GM12878 (cell line): ENCODE results near the gene RORB. TPM values are rescaled to one million over a fixed set of nuclear protein-coding genes. Genes with fewer than 3 reads are reported as not detected.

Experiments used
- ATAC-seq: fragments of 200-7000 bp; cut with Tn5 transposase; 3 replicates; pipeline ENCODE4 v1.9.1; 2020; ENCODE audit warnings: mild to moderate bottlenecking, moderate library complexity
- BruUV-seq: library from RNA; stranded (reverse); fragments of 400-500 nt; replicated peaks from 2 replicates; lab custom pipeline; 2021; lab: Mats Ljungman, UMichigan
- CTCF ChIA-PET: fragments of 300-600 bp; sonication (Branson Sonifier 250); formaldehyde crosslinking; extraction: SDS; loops from one replicate; lab custom pipeline; 2021; ENCODE audit warnings: inconsistent platforms; lab: Yijun Ruan, JAX
- POLR2A ChIA-PET: fragments of 350-600 bp; formaldehyde crosslinking; extraction: SDS; loops from one replicate; lab custom pipeline; 2021; ENCODE audit warnings: inconsistent platforms; lab: Charles Lee
- RAD21 ChIA-PET: fragments of 300-600 bp; sonication (Branson Sonifier 250); formaldehyde crosslinking; loops from one replicate; lab custom pipeline; 2023; ENCODE audit warnings: antibody characterized with exemption; ENCODE audit not compliant: unreplicated experiment; lab: Charles Lee
- SMC1A ChIA-PET: fragments of 300-600 bp; sonication (Branson Sonifier 250); formaldehyde crosslinking; loops from one replicate; lab custom pipeline; 2023; ENCODE audit not compliant: unreplicated experiment, uncharacterized antibody; lab: Charles Lee
- DNase-seq: peaks from one replicate; pipeline ENCODE4 v3.0.0-alpha.2; 2011; ENCODE audit warnings: low read depth, low spot score
- FAIRE-seq: peaks from 3 replicates; lab custom pipeline; 2011; peaks lifted over from hg19 to GRCh38; lab: Jason Lieb, UNC
- H2AFZ ChIP-seq: 2 replicates; pipeline ENCODE4 v1.6.0; 2011; ENCODE audit warnings: low read depth, low read length, control low read depth; ENCODE audit not compliant: control insufficient read depth
- H3K27ac ChIP-seq: 2 replicates; pipeline ENCODE4 v1.5.1; 2011; ENCODE audit warnings: control low read depth; ENCODE audit not compliant: control insufficient read depth, insufficient read depth
- H3K27me3 ChIP-seq, 2 experiments: replicated peaks in 1 of 2; 2 replicates each; pipeline versions ENCODE4 v1.6.0 to v1.6.1; 2011; ENCODE audit warnings: low read length in 1 of 2; ENCODE audit not compliant: control insufficient read depth in 2 of 2, insufficient read depth in 2 of 2
- H3K36me3 ChIP-seq, 2 experiments: 2 replicates each; pipeline ENCODE4 v1.5.1; 2011; ENCODE audit warnings: low read length in 1 of 2; ENCODE audit not compliant: control insufficient read depth in 2 of 2, insufficient read depth in 2 of 2
- H3K4me1 ChIP-seq: 2 replicates; pipeline ENCODE4 v1.6.1; 2011; ENCODE audit warnings: mild to moderate bottlenecking, low read length, moderate library complexity, mixed read lengths; ENCODE audit not compliant: control insufficient read depth, insufficient read depth
- H3K4me2 ChIP-seq: 2 replicates; pipeline ENCODE4 v1.6.0; 2011; ENCODE audit warnings: control low read depth; ENCODE audit not compliant: control insufficient read depth, insufficient read depth
- H3K4me3 ChIP-seq: fragments of 200-600 bp; sonication (generic); 2 replicates; pipeline ENCODE4 v1.5.1; 2016
- H3K79me2 ChIP-seq: 2 replicates; pipeline ENCODE4 v1.6.0; 2011; ENCODE audit warnings: low read length; ENCODE audit not compliant: control insufficient read depth, insufficient read depth
- H3K9ac ChIP-seq: 2 replicates; pipeline ENCODE4 v1.8.0; 2011; ENCODE audit warnings: low read length, control low read depth, mixed read lengths; ENCODE audit not compliant: control insufficient read depth, insufficient read depth
- H3K9me3 ChIP-seq: replicated peaks from 3 replicates; pipeline ENCODE4 v1.5.1; 2011; ENCODE audit warnings: mild to moderate bottlenecking, low read length; ENCODE audit not compliant: control insufficient read depth, insufficient read depth
- H4K20me1 ChIP-seq: 2 replicates; pipeline ENCODE4 v1.6.0; 2011; ENCODE audit not compliant: control insufficient read depth, insufficient read depth
- CEBPB ChIP-seq, 2 experiments: fragments of 150-350 bp in 1 of 2; IDR thresholded peaks; 2 replicates each; pipeline ENCODE4 v1.6.1; 2012 to 2014; ENCODE audit warnings: low read depth in 2 of 2, low read length in 2 of 2, borderline replicate concordance in 1 of 2, inconsistent platforms in 1 of 2
- E4F1 ChIP-seq: fragments of 450-650 bp; IDR thresholded peaks from 2 replicates; pipeline ENCODE4 v1.6.1; 2018; ENCODE audit warnings: borderline replicate concordance, mild to moderate bottlenecking; ENCODE audit not compliant: partially characterized antibody
- EZH2 ChIP-seq: IDR thresholded peaks from 2 replicates; pipeline ENCODE4 v1.6.1; 2012; ENCODE audit warnings: low read depth, mild to moderate bottlenecking, control low read depth, inconsistent platforms, low read length, borderline replicate concordance; ENCODE audit not compliant: control insufficient read depth
- FOXM1 ChIP-seq: IDR thresholded peaks from 2 replicates; pipeline ENCODE4 v1.6.1; 2012; ENCODE audit warnings: low read depth, mild to moderate bottlenecking, inconsistent platforms, low read length, moderate library complexity
- GABPA ChIP-seq: IDR thresholded peaks from 2 replicates; pipeline ENCODE4 v1.6.1; 2014; ENCODE audit warnings: antibody characterized with exemption, low read depth, mild to moderate bottlenecking, inconsistent platforms
- MTA2 ChIP-seq: fragments of 450-650 bp; IDR thresholded peaks from 2 replicates; pipeline ENCODE4 v1.6.1; 2016; ENCODE audit warnings: low read depth, mild to moderate bottlenecking, moderate library complexity
- NFIC ChIP-seq: IDR thresholded peaks from 2 replicates; pipeline ENCODE4 v1.6.1; 2012; ENCODE audit warnings: low read depth, mild to moderate bottlenecking, inconsistent platforms, low read length, moderate library complexity
- PML ChIP-seq: IDR thresholded peaks from 2 replicates; pipeline ENCODE4 v1.6.1; 2012; ENCODE audit warnings: low read length, inconsistent platforms
- POLR2A ChIP-seq: IDR thresholded peaks from 2 replicates; pipeline ENCODE4 v1.6.1; 2011; ENCODE audit warnings: low read depth, mild to moderate bottlenecking, low read length
- POLR2AphosphoS2 ChIP-seq: IDR thresholded peaks from 2 replicates; pipeline ENCODE4 v1.6.1; 2011; ENCODE audit warnings: low read depth, mild to moderate bottlenecking, low read length, improper control_type of control experiment, moderate library complexity
- RAD21 ChIP-seq: IDR thresholded peaks from 2 replicates; pipeline ENCODE4 v1.6.1; 2011; ENCODE audit warnings: mild to moderate bottlenecking, low read depth, low read length, moderate library complexity; ENCODE audit not compliant: insufficient read depth
- RB1 ChIP-seq: fragments of 450-650 bp; formaldehyde crosslinking; IDR thresholded peaks from 2 replicates; pipeline ENCODE4 v1.6.1; 2017; ENCODE audit warnings: mild to moderate bottlenecking, borderline replicate concordance
- SREBF2 ChIP-seq: IDR thresholded peaks from 2 replicates; pipeline ENCODE4 v1.6.1; 2012; ENCODE audit warnings: mild to moderate bottlenecking, low read length
- WGBS: methylation state at CpG from one replicate; pipeline ENCODE4 v1.1.6; 2016; ENCODE audit warnings: low lambda C conversion rate; ENCODE audit not compliant: insufficient replicate concordance, insufficient coverage; ENCODE audit errors: missing lambda C conversion rate; 5-methylcytosine and 5-hydroxymethylcytosine counted together
- in situ Hi-C: fragments of 300-500 bp; cut with MboI; formaldehyde crosslinking; loops from 9 replicates; pipeline ENCODE4 v1.14.3; 2018; ENCODE audit warnings: mixed read lengths
- intact Hi-C: fragments of 100-400 bp; cut with micrococcal nuclease; formaldehyde crosslinking; loops from one replicate; pipeline ENCODE4 v1.14.2; 2022; ENCODE audit not compliant: unreplicated experiment
- polyA plus RNA-seq, 11 experiments: library from polyadenylated mRNA; depleted of rRNA in 4 of 11; unstranded in 6 of 11; stranded (reverse) in 5 of 11; fragments of >200 nt; fragmentation: Nextera tagmentation in 4 of 11; fragmentation: Illumina TruSeq in 1 of 11; extraction: Ambion mirVana in 4 of 11; extraction: Trizol in 1 of 11; gene quantifications; 1 replicate in 1 of 11; 2 replicates in 10 of 11; pipeline versions ENCODE4 v1.2.1 to v1.2.3, GENCODE V29; 2011 to 2016; ENCODE audit warnings: inconsistent platforms in 2 of 11, missing spikeins in 2 of 11, low read depth in 1 of 11
- total RNA-seq, 4 experiments: library from RNA; depleted of rRNA in 3 of 4; stranded (reverse); fragments of >200 nt in 3 of 4; fragmentation: Illumina TruSeq in 1 of 4; extraction: Trizol in 1 of 4; gene quantifications; 2 replicates each; pipeline versions ENCODE4 v1.2.1 to v1.2.3, GENCODE V29; 2013 to 2021
- TF ChIP-seq, protein P1 (sequence below): fragments of 450-650 bp; IDR thresholded peaks from 2 replicates; pipeline ENCODE4 v1.6.1; 2017; ENCODE audit warnings: low read depth, mild to moderate bottlenecking, moderate library complexity

RORB gene
- total and polyA plus RNA-seq, 10 of the 15 experiments (the other 5 are each of a cell fraction or from before 2014, with no cell fraction given) = under 0.01 to 0.01 TPM; not detected in 8

- BruUV-seq = no TSS peak
Measured at GRCh38 chr9:74674077-74674476, 176.9 kb downstream of the RORB start.

More at GRCh38 chr9:74674077-74674476, 176.9 kb downstream of the RORB start:
- FAIRE-seq (no peak), ATAC-seq (no peak), DNase-seq (no peak)
- H3K79me2 ChIP-seq = no peaks in the 10 kb centered on the region
- no peak for TF ChIP-seq FOXM1
- TF ChIP-seq CEBPB (IDR thresholded peaks at IDR 0.05; ENCODE audit: borderline replicate concordance in 1 of 2, low read depth in 2 of 2, low read length in 2 of 2) = no peak
- no peak for TF ChIP-seq PML
- no peak for TF ChIP-seq EZH2
- TF ChIP-seq E4F1 = no peak
- TF ChIP-seq SREBF2 = no peak
- TF ChIP-seq, protein P1, sequence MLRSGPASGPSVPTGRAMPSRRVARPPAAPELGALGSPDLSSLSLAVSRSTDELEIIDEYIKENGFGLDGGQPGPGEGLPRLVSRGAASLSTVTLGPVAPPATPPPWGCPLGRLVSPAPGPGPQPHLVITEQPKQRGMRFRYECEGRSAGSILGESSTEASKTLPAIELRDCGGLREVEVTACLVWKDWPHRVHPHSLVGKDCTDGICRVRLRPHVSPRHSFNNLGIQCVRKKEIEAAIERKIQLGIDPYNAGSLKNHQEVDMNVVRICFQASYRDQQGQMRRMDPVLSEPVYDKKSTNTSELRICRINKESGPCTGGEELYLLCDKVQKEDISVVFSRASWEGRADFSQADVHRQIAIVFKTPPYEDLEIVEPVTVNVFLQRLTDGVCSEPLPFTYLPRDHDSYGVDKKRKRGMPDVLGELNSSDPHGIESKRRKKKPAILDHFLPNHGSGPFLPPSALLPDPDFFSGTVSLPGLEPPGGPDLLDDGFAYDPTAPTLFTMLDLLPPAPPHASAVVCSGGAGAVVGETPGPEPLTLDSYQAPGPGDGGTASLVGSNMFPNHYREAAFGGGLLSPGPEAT = no peak
- TF ChIP-seq NFIC = no peak
- no peak for TF ChIP-seq GABPA
- TF ChIP-seq MTA2 = no peak
- no peak for TF ChIP-seq POLR2AphosphoS2
- TF ChIP-seq RB1 = no peak
- TF ChIP-seq RAD21 = no peak
- no peak for TF ChIP-seq POLR2A
- H4K20me1 ChIP-seq = no peaks in the 10 kb centered on the region
- no peaks in the 10 kb centered on the region for H3K36me3 ChIP-seq
- ChIA-PET CTCF (no interaction called here), POLR2A (no interaction called here), RAD21 (no interaction called here), SMC1A (no interaction called here)
- in situ Hi-C loops = no loop called here
- 0 out of 4 replicates have a peak, but pooled peaks cover 0 to 1% of the 10 kb centered on the region in 2 experiments for H3K27me3 ChIP-seq
- no peak overlapping the region for H3K9ac ChIP-seq
- no peak overlapping the region for H2AFZ ChIP-seq
- WGBS = 31% methylated on average over 6 of the region's 6 CpGs
- no peak overlapping the region for H3K4me2 ChIP-seq
- no peak overlapping the region for H3K27ac ChIP-seq
- no peaks in the 10 kb centered on the region for H3K9me3 ChIP-seq
- H3K4me3 ChIP-seq = no peak overlapping the region
- no peaks in the 10 kb centered on the region for H3K4me1 ChIP-seq
- intact Hi-C loops = no loop called here
